BE2C (cell line): Measurements from ENCODE around the gene CRAT.

Source experiments
- DNase-seq: peaks from one replicate; pipeline ENCODE4 v3.0.0-alpha.2; 2020
- H3K27me3 ChIP-seq: fragments of 250-450 bp; sonication (Bioruptor Pico); 2 replicates; pipeline ENCODE4 v1.5.1; 2020; ENCODE audit warnings: mild to moderate bottlenecking
- H3K36me3 ChIP-seq: fragments of 250-450 bp; sonication (Bioruptor Pico); 2 replicates; pipeline ENCODE4 v1.5.1; 2020; ENCODE audit warnings: mild to moderate bottlenecking
- H3K4me1 ChIP-seq: fragments of 250-450 bp; sonication (Bioruptor Pico); 2 replicates; pipeline ENCODE4 v1.5.1; 2020
- H3K4me3 ChIP-seq: 2 replicates; pipeline ENCODE4 v1.5.1; 2011; ENCODE audit warnings: low read depth, low read length
- H3K9me3 ChIP-seq: fragments of 250-450 bp; sonication (Bioruptor Pico); 2 replicates; pipeline ENCODE4 v1.5.1; 2020
- TF ChIP-seq, protein P1 (sequence below): IDR thresholded peaks from 2 replicates; pipeline ENCODE4 v1.5.1; 2012; ENCODE audit warnings: mild to moderate bottlenecking, low read depth, low read length

CRAT gene

DNA sequence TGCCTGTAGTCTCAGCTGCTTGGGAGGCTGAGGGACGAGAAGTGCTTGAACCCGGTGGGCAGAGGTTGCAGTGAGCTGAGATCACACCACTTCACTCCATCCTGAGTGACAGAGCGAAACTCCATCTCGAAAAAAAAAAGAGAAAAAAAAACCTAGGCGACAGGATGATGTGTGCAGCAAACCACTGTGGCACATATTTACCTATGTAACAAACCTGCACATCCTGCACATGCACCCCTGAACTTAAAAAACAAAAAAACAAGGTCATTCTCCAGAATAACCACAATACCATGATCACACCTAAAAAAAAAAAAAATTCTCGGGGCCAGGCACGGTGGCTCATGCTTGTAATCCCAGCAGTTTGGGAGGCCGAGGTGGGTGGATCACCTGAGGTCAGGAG lies 37.2 kb downstream of the CRAT start:
- TF ChIP-seq, protein P1, sequence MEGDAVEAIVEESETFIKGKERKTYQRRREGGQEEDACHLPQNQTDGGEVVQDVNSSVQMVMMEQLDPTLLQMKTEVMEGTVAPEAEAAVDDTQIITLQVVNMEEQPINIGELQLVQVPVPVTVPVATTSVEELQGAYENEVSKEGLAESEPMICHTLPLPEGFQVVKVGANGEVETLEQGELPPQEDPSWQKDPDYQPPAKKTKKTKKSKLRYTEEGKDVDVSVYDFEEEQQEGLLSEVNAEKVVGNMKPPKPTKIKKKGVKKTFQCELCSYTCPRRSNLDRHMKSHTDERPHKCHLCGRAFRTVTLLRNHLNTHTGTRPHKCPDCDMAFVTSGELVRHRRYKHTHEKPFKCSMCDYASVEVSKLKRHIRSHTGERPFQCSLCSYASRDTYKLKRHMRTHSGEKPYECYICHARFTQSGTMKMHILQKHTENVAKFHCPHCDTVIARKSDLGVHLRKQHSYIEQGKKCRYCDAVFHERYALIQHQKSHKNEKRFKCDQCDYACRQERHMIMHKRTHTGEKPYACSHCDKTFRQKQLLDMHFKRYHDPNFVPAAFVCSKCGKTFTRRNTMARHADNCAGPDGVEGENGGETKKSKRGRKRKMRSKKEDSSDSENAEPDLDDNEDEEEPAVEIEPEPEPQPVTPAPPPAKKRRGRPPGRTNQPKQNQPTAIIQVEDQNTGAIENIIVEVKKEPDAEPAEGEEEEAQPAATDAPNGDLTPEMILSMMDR, result no peak
- DNase-seq, result no peak
- Histone ChIP-seq H3K9me3 (no peaks in the 10 kb centered on the region), H3K4me3 (no peak overlapping the region), H3K4me1 (peaks cover 16% of the 10 kb centered on the region), H3K36me3 (peaks cover 7% of the 10 kb centered on the region), H3K27me3 (no peaks in the 10 kb centered on the region)

DNA sequence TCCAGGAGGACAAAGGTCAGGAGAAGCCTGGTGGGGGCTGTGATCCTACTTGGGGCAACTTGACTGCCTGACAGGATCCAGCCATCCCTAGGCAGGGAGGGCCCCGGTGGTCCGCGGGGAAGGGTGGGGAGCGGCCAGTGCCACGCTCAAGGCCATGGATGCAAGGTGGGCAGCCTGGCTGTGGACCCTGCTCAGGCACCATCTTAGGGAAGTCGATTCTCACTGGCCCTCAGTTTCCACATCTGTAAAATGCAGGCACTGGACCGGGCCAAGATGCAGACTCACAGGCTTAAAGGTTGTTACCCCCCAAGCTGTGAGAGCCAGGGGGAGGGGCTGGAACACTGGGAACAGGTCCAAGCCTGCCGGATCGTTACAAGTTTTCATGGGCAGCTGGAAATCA lies 38.4 kb downstream of the CRAT start:
- H3K36me3 ChIP-seq, result peaks cover 7% of the 10 kb centered on the region
- no peaks in the 10 kb centered on the region for H3K9me3 ChIP-seq
- no peak for DNase-seq
- TF ChIP-seq, protein P1, result no peak
- peaks cover 16% of the 10 kb centered on the region for H3K4me1 ChIP-seq
- no peaks in the 10 kb centered on the region for H3K27me3 ChIP-seq
- no peak overlapping the region for H3K4me3 ChIP-seq

DNA sequence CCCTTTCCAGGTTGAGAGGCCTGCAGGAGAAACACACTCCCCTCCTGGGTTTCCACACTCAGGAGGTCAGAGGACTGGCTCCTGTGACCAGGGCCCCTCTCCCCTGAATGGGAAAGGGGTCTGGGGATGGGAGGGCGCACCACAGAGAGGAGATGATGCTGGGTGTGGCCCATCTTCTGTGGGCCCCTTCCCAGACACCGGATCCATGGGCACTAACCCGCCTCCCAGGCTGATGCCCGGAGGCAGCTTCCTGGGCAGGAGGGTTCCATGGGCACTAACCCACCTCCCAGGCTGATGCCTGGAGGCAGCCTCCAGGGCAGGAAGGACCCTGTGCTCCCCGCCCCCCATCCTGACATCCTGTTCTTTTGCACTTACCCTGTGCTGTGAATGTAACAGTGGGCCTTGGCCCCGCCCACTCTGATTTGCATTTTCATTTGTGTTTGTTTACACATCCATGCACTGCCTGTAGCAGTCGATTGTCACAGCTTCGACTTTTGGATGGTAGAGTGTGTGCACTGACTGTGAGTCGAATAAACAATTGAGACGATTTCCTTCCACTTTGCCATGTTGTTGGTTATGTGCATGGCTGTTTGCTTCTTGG lies 39.0 kb downstream of the CRAT start:
- peaks cover 7% of the 10 kb centered on the region for H3K36me3 ChIP-seq
- no peaks in the 10 kb centered on the region for H3K27me3 ChIP-seq
- no peak overlapping the region for H3K4me3 ChIP-seq
- TF ChIP-seq, protein P1, result no peak
- no peak for DNase-seq
- H3K4me1 ChIP-seq, result peaks cover 16% of the 10 kb centered on the region
- H3K9me3 ChIP-seq, result no peaks in the 10 kb centered on the region

DNA sequence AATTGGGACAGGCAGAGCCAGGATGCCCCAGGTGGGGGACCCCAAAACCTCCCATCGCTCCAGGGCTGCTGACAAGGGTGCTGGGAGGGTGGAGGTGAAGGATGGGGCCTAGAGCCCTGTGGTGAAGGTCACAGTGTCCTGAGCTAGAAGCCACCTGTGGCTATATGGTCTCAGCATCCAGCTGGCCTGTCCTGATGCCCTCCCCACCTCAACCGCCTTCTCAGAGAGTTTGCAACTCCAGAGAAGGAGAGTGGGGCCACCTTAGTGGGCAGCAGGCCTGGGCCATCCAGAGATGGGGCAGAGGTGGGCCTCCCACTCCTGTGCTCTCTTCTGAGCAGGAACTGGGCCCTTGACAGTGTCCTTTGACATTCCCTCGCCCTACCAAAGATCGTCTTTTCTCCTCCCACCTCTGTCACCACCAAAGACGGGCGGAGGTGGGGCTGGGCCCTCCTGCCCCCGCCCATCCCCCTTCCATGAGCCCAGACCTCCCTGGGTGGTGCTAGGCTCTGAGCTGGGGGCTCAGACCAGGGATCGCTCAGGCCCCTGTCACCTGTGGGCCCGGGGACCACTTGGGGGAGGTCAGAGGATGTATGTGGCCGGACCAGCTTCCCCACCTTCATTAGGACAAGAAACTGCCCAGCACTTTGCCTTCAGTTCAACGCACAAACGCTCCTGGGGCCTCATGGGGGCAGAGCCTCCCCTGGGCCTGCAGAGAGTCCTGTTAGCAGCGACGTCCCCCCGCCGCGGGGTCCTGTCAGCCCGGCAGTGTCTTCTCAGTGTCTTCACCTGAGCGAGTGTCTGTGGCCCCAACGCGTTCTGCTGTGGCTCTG lies 39.7 kb downstream of the CRAT start:
- Histone ChIP-seq H3K4me1 (peaks cover 16% of the 10 kb centered on the region), H3K27me3 (no peaks in the 10 kb centered on the region), H3K4me3 (no peak overlapping the region), H3K9me3 (no peaks in the 10 kb centered on the region), H3K36me3 (peaks cover 9% of the 10 kb centered on the region)
- DNase-seq, result no peak
- TF ChIP-seq, protein P1, result no peak

DNA sequence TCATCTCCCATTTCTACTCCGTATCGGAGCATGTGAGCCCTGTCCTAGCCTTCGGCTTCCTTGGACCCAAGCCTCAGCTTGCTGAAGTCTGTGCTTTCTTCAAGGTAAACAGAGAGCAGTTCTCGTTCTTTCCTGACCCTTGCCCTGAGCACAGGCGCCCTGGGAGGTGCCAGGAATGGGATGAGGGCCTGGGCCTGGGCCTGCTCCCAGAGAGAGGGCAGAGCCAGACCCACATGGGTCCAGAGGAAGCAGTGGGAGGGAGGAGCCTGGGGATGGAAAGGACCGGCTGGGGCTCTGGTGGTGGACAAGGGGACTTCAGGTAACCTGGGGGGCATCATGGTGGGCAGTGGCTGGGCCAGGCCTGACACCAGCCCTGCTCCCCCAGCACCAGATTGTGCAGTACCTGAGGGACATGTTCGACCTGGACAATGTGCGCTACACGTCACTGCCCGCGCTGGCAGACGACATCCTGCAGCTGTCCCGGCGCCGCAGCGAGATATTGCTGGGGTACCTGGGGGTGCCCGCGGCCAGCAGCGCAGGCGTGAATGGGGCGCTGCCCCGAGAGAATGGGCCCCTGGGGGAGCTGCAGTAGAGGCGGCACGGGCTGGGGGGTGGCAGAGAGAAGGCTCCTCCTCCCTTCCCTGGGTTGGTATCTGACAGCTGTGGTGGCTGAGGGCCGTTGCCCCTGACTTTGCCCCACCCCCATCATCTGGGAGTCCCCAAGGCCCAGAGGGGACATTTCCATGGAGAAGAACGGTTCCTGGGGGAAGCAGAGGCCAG lies 40.5 kb downstream of the CRAT start:
- peaks cover 16% of the 10 kb centered on the region for H3K4me1 ChIP-seq
- no peaks in the 10 kb centered on the region for H3K9me3 ChIP-seq
- TF ChIP-seq, protein P1, result no peak
- H3K4me3 ChIP-seq, result no peak overlapping the region
- H3K36me3 ChIP-seq, result peaks cover 13% of the 10 kb centered on the region
- no peaks in the 10 kb centered on the region for H3K27me3 ChIP-seq
- no peak for DNase-seq
